GM23338 (cell line): ENCODE measurements around the gene PPP1CC. TPM values are rescaled to one million over a fixed set of nuclear protein-coding genes. Genes with fewer than 3 reads are reported as not detected.

Experiments
- ATAC-seq: fragments of 200-7000 bp; cut with Tn5 transposase; 3 replicates; pipeline ENCODE4 v1.9.1; 2020
- DNase-seq: peaks from one replicate; pipeline ENCODE4 v3.0.0-alpha.2; 2015; ENCODE audit warnings: low spot score
- H2AFZ ChIP-seq: fragments of 200-600 bp; sonication (generic); 2 replicates; pipeline ENCODE4 v1.8.0; 2016; ENCODE audit warnings: antibody characterized with exemption, mild to moderate bottlenecking, moderate library complexity
- H3F3A ChIP-seq: fragments of 200-600 bp; sonication (generic); replicated peaks from 2 replicates; pipeline ENCODE4 v1.8.0; 2017; ENCODE audit warnings: antibody characterized with exemption, mixed run types, low read depth
- H3K27ac ChIP-seq: fragments of 200-600 bp; sonication (generic); 2 replicates; pipeline ENCODE4 v1.6.1; 2016; ENCODE audit warnings: low read depth
- H3K27me3 ChIP-seq: fragments of 200-600 bp; sonication (generic); 2 replicates; pipeline ENCODE4 v1.8.0; 2016; ENCODE audit warnings: mild to moderate bottlenecking, mixed run types, moderate library complexity; ENCODE audit not compliant: insufficient read depth
- H3K36me3 ChIP-seq: fragments of 200-600 bp; sonication (generic); 2 replicates; pipeline ENCODE4 v1.8.0; 2016; ENCODE audit warnings: mild to moderate bottlenecking; ENCODE audit not compliant: insufficient read depth
- H3K4me1 ChIP-seq: fragments of 200-600 bp; sonication (generic); 2 replicates; pipeline ENCODE4 v1.8.0; 2016; ENCODE audit warnings: mild to moderate bottlenecking, moderate library complexity; ENCODE audit not compliant: insufficient read depth
- H3K4me2 ChIP-seq: fragments of 200-600 bp; sonication (generic); 2 replicates; pipeline ENCODE4 v1.7.1; 2017; ENCODE audit warnings: mixed run types
- H3K4me3 ChIP-seq: fragments of 200-600 bp; sonication (generic); 2 replicates; pipeline ENCODE4 v1.6.1; 2016; ENCODE audit warnings: mixed run types
- H3K79me2 ChIP-seq: fragments of 200-600 bp; sonication (generic); replicated peaks from 2 replicates; pipeline ENCODE4 v1.8.0; 2017; ENCODE audit warnings: mild to moderate bottlenecking; ENCODE audit not compliant: insufficient read depth
- H3K9me2 ChIP-seq: fragments of 200-600 bp; sonication (generic); 2 replicates; pipeline ENCODE4 v1.8.0; 2017; ENCODE audit not compliant: insufficient read depth
- H4K20me1 ChIP-seq: fragments of 200-600 bp; sonication (generic); replicated peaks from 2 replicates; pipeline ENCODE4 v1.8.0; 2017; ENCODE audit warnings: mild to moderate bottlenecking; ENCODE audit not compliant: insufficient read depth
- H3K27ac Mint-ChIP-seq: 2 replicates; pipeline ENCODE4 v1.8.0; 2020; ENCODE audit warnings: inconsistent platforms, mild to moderate bottlenecking, moderate library complexity, mixed read lengths
- H3K27me3 Mint-ChIP-seq: 3 replicates; pipeline ENCODE4 v1.8.0; 2022; ENCODE audit warnings: low read depth, mild to moderate bottlenecking, moderate library complexity, mixed read lengths, inconsistent platforms; ENCODE audit not compliant: insufficient read depth, poor library complexity
- H3K36me3 Mint-ChIP-seq: 3 replicates; pipeline ENCODE4 v1.8.0; 2021; ENCODE audit warnings: low read depth, mild to moderate bottlenecking, inconsistent platforms, moderate library complexity, mixed read lengths
- H3K4me1 Mint-ChIP-seq: 3 replicates; pipeline ENCODE4 v1.8.0; 2020; ENCODE audit warnings: mild to moderate bottlenecking, inconsistent platforms, mixed read lengths
- H3K4me3 Mint-ChIP-seq: 3 replicates; pipeline ENCODE4 v1.8.0; 2021; ENCODE audit warnings: moderate library complexity, mild to moderate bottlenecking, inconsistent platforms, mixed read lengths
- H3K9me3 Mint-ChIP-seq: 3 replicates; pipeline ENCODE4 v1.8.0; 2020; ENCODE audit warnings: moderate library complexity, mild to moderate bottlenecking, inconsistent platforms, mixed read lengths
- CREB1 ChIP-seq: fragments of 250-450 bp; sonication (Bioruptor Pico); IDR thresholded peaks from 2 replicates; pipeline ENCODE4 v1.5.0; 2020; ENCODE audit warnings: low read depth, mild to moderate bottlenecking, moderate library complexity
- ETS1 ChIP-seq: IDR thresholded peaks from 2 replicates; pipeline ENCODE4 v1.6.1; 2016; ENCODE audit warnings: antibody characterized with exemption
- EZH2 ChIP-seq: fragments of 200-600 bp; sonication (generic); IDR thresholded peaks from one replicate; pipeline ENCODE4 v1.8.0; 2017; ENCODE audit warnings: antibody characterized with exemption, mild to moderate bottlenecking, low read depth; ENCODE audit not compliant: unreplicated experiment
- EZH2phosphoT487 ChIP-seq: fragments of 200-600 bp; sonication (generic); IDR thresholded peaks from one replicate; pipeline ENCODE4 v1.8.1; 2018; ENCODE audit warnings: antibody characterized with exemption; ENCODE audit not compliant: unreplicated experiment
- JUNB ChIP-seq: IDR thresholded peaks from one replicate; pipeline ENCODE4 v1.6.1; 2016; ENCODE audit warnings: antibody characterized with exemption; ENCODE audit not compliant: unreplicated experiment
- POLR2AphosphoS5 ChIP-seq: IDR thresholded peaks from 2 replicates; pipeline ENCODE4 v1.6.1; 2016; ENCODE audit warnings: antibody characterized with exemption, low read depth
- REST ChIP-seq: IDR thresholded peaks from one replicate; pipeline ENCODE4 v1.6.1; 2018; ENCODE audit warnings: antibody characterized with exemption; ENCODE audit not compliant: unreplicated experiment
- STAT1 ChIP-seq: IDR thresholded peaks from one replicate; pipeline ENCODE4 v1.6.1; 2016; ENCODE audit warnings: antibody characterized with exemption; ENCODE audit not compliant: unreplicated experiment
- ZNF114 ChIP-seq: fragments of 250-450 bp; sonication (Bioruptor Pico); IDR thresholded peaks from 2 replicates; pipeline ENCODE4 v1.5.0; 2020; ENCODE audit warnings: mild to moderate bottlenecking, moderate library complexity
- ZNF331 ChIP-seq: fragments of 250-450 bp; sonication (Bioruptor Pico); IDR thresholded peaks from 2 replicates; pipeline ENCODE4 v1.5.0; 2020; ENCODE audit warnings: low read depth, mild to moderate bottlenecking, moderate library complexity
- ZNF462 ChIP-seq: fragments of 250-450 bp; sonication (Bioruptor Pico); IDR thresholded peaks from 2 replicates; pipeline ENCODE4 v1.5.0; 2020; ENCODE audit warnings: mild to moderate bottlenecking, moderate library complexity
- polyA plus RNA-seq: library from polyadenylated mRNA; unstranded; fragments of >200 nt; fragmentation: Nextera tagmentation; extraction: Ambion mirVana; gene quantifications from 2 replicates; pipeline ENCODE4 v1.2.1, GENCODE V29; 2016
- total RNA-seq: library from RNA; depleted of rRNA; stranded (reverse); fragments of >200 nt; shearing (Covaris generic); gene quantifications from 2 replicates; pipeline ENCODE4 v1.2.3, GENCODE V29; 2014

Gene PPP1CC
- total and polyA plus RNA-seq, 2 experiments from 2014 or later, result 276 to 501 TPM

GRCh38 chr12:110760204-110760609, 17.5 kb upstream of the PPP1CC start:
- no peak overlapping the region for H2AFZ ChIP-seq
- H3K36me3 ChIP-seq, result no peaks in the 10 kb centered on the region; the same call in 1 of the 2 replicates
- H3K4me2 ChIP-seq, result no peak overlapping the region
- H3K4me3 Mint-ChIP-seq, result no peak overlapping the region
- no peak overlapping the region for H3K27ac ChIP-seq
- TF ChIP-seq CREB1 (CRISPR knock-in tag) (no peak), EZH2 (no peak), ETS1 (no peak), EZH2phosphoT487 (no peak), REST (no peak), ZNF331 (CRISPR knock-in tag) (no peak), POLR2AphosphoS5 (no peak)
- H3K27me3 ChIP-seq, result no peaks in the 10 kb centered on the region
- H3K79me2 ChIP-seq, result no peaks in the 10 kb centered on the region
- H3K27me3 Mint-ChIP-seq, result peaks cover 2% of the 10 kb centered on the region
- no peak overlapping the region for H3K27ac Mint-ChIP-seq
- ATAC-seq, result no peak
- no peaks in the 10 kb centered on the region for H3K4me1 Mint-ChIP-seq
- no peaks in the 10 kb centered on the region for H4K20me1 ChIP-seq
- no peak overlapping the region for H3K4me3 ChIP-seq
- no peaks in the 10 kb centered on the region for H3K4me1 ChIP-seq
- H3F3A ChIP-seq, result no peaks in the 10 kb centered on the region
- no peaks in the 10 kb centered on the region; the same call in 2 of the 3 replicates for H3K9me3 Mint-ChIP-seq
- no peaks in the 10 kb centered on the region for H3K9me2 ChIP-seq
- H3K36me3 Mint-ChIP-seq, result no peaks in the 10 kb centered on the region
- no peak for DNase-seq

- H3K4me3 Mint-ChIP-seq, result no peak overlapping the region
Measured at GRCh38 chr12:110758922-110759321, 16.2 kb upstream of the PPP1CC start.

More at GRCh38 chr12:110758922-110759321, 16.2 kb upstream of the PPP1CC start:
- ATAC-seq, result no peak
- Mint-ChIP-seq H3K4me1 (no peaks in the 10 kb centered on the region), H3K27ac (no peak overlapping the region), H3K36me3 (no peaks in the 10 kb centered on the region), H3K27me3 (peaks cover 2% of the 10 kb centered on the region), H3K9me3 (no peaks in the 10 kb centered on the region; the same call in 2 of the 3 replicates)
- Histone ChIP-seq H3K27ac (no peak overlapping the region), H3K4me3 (no peak overlapping the region), H3K9me2 (no peaks in the 10 kb centered on the region), H3K4me1 (no peaks in the 10 kb centered on the region), H3K36me3 (no peaks in the 10 kb centered on the region; the same call in 1 of the 2 replicates), H3K79me2 (no peaks in the 10 kb centered on the region), H4K20me1 (no peaks in the 10 kb centered on the region), H3K27me3 (no peaks in the 10 kb centered on the region), H2AFZ (no peak overlapping the region), H3K4me2 (no peak overlapping the region), H3F3A (no peaks in the 10 kb centered on the region)
- no peak for DNase-seq
- TF ChIP-seq STAT1 (no peak), EZH2phosphoT487 (no peak), EZH2 (no peak), JUNB (no peak), ZNF462 (no peak), ZNF114 (CRISPR knock-in tag) (no peak)
